HG02623 (cell line): ENCODE results near the gene PRR29.
"Not testable (repeated sequence)": the region's sequence is repeated elsewhere in the genome, so short reads cannot be mapped to it uniquely, and the experiment has no call there.

Experiments
- ATAC-seq: cut with Tn5 transposase; IDR thresholded peaks from one replicate; pipeline ENCODE4 v1.9.1; 2021; ENCODE audit warnings: moderate library complexity; ENCODE audit not compliant: unreplicated experiment

Gene PRR29

GRCh38 chr17:64009571-64010402 lies 11.6 kb downstream of the PRR29 start:
- no peak for ATAC-seq

GRCh38 chr17:64015447-64015846 lies 17.3 kb downstream of the PRR29 start:
- ATAC-seq = no peak

- no peak for ATAC-seq
Observed at GRCh38 chr17:64016231-64016784, 18.2 kb downstream of the PRR29 start.

GRCh38 chr17:64016974-64017373 lies 18.8 kb downstream of the PRR29 start:
- ATAC-seq = no peak

- no peak for ATAC-seq
Observed at GRCh38 chr17:64017381-64017980, 19.3 kb downstream of the PRR29 start.

- ATAC-seq = not testable (repeated sequence)
Observed at GRCh38 chr17:64019551-64019961, 21.4 kb downstream of the PRR29 start.

GRCh38 chr17:64020056-64020766 lies 22.1 kb downstream of the PRR29 start, which contains the start of gene ICAM2:
TSS of gene ICAM2 (minus strand) at chr17:64020633. CDS start at chr17:64006691, 13,942 bp downstream.
- peak; percentile 51 for ATAC-seq

- ATAC-seq = no peak
Observed at GRCh38 chr17:64022611-64023063, 24.5 kb downstream of the PRR29 start.

- no peak for ATAC-seq
Observed at GRCh38 chr17:64024215-64024654, 26.1 kb downstream of the PRR29 start.

- ATAC-seq = no peak
Observed at GRCh38 chr17:64024781-64025731, 26.9 kb downstream of the PRR29 start.

- ATAC-seq = no peak
Observed at GRCh38 chr17:64025732-64026294, 27.7 kb downstream of the PRR29 start.

GRCh38 chr17:64028874-64029464 lies 30.8 kb downstream of the PRR29 start:
- ATAC-seq = no peak

GRCh38 chr17:64032081-64032480 lies 33.9 kb downstream of the PRR29 start:
- no peak for ATAC-seq

GRCh38 chr17:64036198-64036922 lies 38.2 kb downstream of the PRR29 start:
- ATAC-seq = no peak

- no peak for ATAC-seq
Observed at GRCh38 chr17:64037180-64037579, 39.0 kb downstream of the PRR29 start.

GRCh38 chr17:64037802-64038201 lies 39.7 kb downstream of the PRR29 start:
- ATAC-seq = no peak

- no peak for ATAC-seq
Observed at GRCh38 chr17:64038331-64039105, 40.4 kb downstream of the PRR29 start.

- no peak for ATAC-seq
Observed at GRCh38 chr17:64039106-64039400, 40.9 kb downstream of the PRR29 start.
